Transverse colon (tissue), 4 donors: ENCODE data around the gene COL4A1. TPM values are rescaled to one million over a fixed set of nuclear protein-coding genes. Genes with fewer than 3 reads are reported as not detected.

ENCODE experiments used
- DNase-seq: peaks from one replicate; pipeline ENCODE4 v3.0.0-alpha.2; 2019
- H3K27ac ChIP-seq, 4 donors: fragments of 200-600 bp; sonication (generic); 2 replicates each; pipeline ENCODE4 v1.5.1; 2016 to 2018; ENCODE audit warnings: inconsistent platforms in 4 of 4
- H3K27me3 ChIP-seq: fragments of 200-600 bp; sonication (generic); 2 replicates; pipeline ENCODE4 v1.5.1; 2017; ENCODE audit warnings: inconsistent platforms
- H3K36me3 ChIP-seq, 4 donors: fragments of 200-600 bp; sonication (generic); 2 replicates each; pipeline ENCODE4 v1.5.1; 2017 to 2019; ENCODE audit warnings: inconsistent platforms in 4 of 4
- H3K4me1 ChIP-seq, 4 donors: fragments of 200-600 bp; sonication (generic); 2 replicates each; pipeline ENCODE4 v1.5.1; 2017 to 2020; ENCODE audit warnings: inconsistent platforms in 4 of 4
- H3K4me3 ChIP-seq, 4 donors: fragments of 200-600 bp; sonication (generic); 1 replicate in 1 of 4; 2 replicates in 3 of 4; pipeline versions ENCODE4 v1.5.1 to v1.6.1; 2017 to 2019; ENCODE audit warnings: inconsistent platforms in 4 of 4
- H3K9me3 ChIP-seq, 2 donors: fragments of 200-600 bp; sonication (generic); 2 replicates each; pipeline ENCODE4 v1.5.1; 2017 to 2019; ENCODE audit warnings: inconsistent platforms in 2 of 2
- EP300 ChIP-seq: sonication (generic); formaldehyde crosslinking; IDR thresholded peaks from one replicate; pipeline ENCODE4 v1.6.1; 2017; ENCODE audit warnings: antibody characterized with exemption, low read depth
- POLR2A ChIP-seq: fragments of 450-650 bp; IDR thresholded peaks from one replicate; pipeline ENCODE4 v1.6.1; 2016; ENCODE audit warnings: antibody characterized with exemption, mild to moderate bottlenecking, moderate library complexity
- POLR2AphosphoS5 ChIP-seq, 3 donors: sonication (generic); formaldehyde crosslinking; IDR thresholded peaks; one replicate each; pipeline ENCODE4 v1.6.1; 2016; ENCODE audit warnings: antibody characterized with exemption in 3 of 3
- WGBS, 2 donors: methylation state at CpG; one replicate each; pipeline ENCODE4 v1.1.5; 2018; ENCODE audit warnings: low coverage in 1 of 2; 5-methylcytosine and 5-hydroxymethylcytosine counted together
- in situ Hi-C, 4 donors: fragments of 200-750 bp; cut with MboI; loops; one replicate each; pipeline versions ENCODE4 v1.15.0 to v1.15.1; 2017; ENCODE audit warnings: low sequenced_read_pairs in 3 of 4, low pct_ligation_motif_present in 1 of 4, low pct_unique_long_range_greater_than_20kb in 1 of 4
- intact Hi-C: fragments of 100-400 bp; cut with DNase I; formaldehyde crosslinking; loops from one replicate; pipeline ENCODE4 v1.15.1; 2023; ENCODE audit warnings: low total_unique reads
- total RNA-seq, 4 donors: library from RNA; depleted of rRNA; stranded (reverse); fragments of >200 nt; gene quantifications; one replicate each; pipeline ENCODE4 v1.1.0, GENCODE V29; 2016
- TF ChIP-seq, protein P1 (sequence below), 5 experiments: fragments of 200-600 bp in 3 of 5; fragments of 450-650 bp in 2 of 5; sonication (generic) in 3 of 5; IDR thresholded peaks; 1 replicate in 2 of 5; 2 replicates in 3 of 5; pipeline ENCODE4 v1.5.1; 2016 to 2017; ENCODE audit warnings: antibody characterized with exemption in 5 of 5, inconsistent platforms in 3 of 5, mild to moderate bottlenecking in 2 of 5, moderate library complexity in 1 of 5

The COL4A1 gene
- total RNA-seq, 4 donors from 2014 or later, result 46.4 to 180 (median 99.2) TPM

GRCh38 chr13:110289661-110290060, 17.3 kb downstream of the COL4A1 start:
- TF ChIP-seq POLR2A, result no peak
- TF ChIP-seq, protein P1, sequence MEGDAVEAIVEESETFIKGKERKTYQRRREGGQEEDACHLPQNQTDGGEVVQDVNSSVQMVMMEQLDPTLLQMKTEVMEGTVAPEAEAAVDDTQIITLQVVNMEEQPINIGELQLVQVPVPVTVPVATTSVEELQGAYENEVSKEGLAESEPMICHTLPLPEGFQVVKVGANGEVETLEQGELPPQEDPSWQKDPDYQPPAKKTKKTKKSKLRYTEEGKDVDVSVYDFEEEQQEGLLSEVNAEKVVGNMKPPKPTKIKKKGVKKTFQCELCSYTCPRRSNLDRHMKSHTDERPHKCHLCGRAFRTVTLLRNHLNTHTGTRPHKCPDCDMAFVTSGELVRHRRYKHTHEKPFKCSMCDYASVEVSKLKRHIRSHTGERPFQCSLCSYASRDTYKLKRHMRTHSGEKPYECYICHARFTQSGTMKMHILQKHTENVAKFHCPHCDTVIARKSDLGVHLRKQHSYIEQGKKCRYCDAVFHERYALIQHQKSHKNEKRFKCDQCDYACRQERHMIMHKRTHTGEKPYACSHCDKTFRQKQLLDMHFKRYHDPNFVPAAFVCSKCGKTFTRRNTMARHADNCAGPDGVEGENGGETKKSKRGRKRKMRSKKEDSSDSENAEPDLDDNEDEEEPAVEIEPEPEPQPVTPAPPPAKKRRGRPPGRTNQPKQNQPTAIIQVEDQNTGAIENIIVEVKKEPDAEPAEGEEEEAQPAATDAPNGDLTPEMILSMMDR (IDR thresholded peaks at IDR 0.05), result peak in 1 of 5 experiments; percentile 10
- no peak overlapping the region for H3K4me3 ChIP-seq
- in situ Hi-C loops (no loop called here), intact Hi-C loops (no loop called here)
- H3K27ac ChIP-seq, result peak overlapping the region; percentile 65 to 72 (median 70)
- WGBS, 2 donors, result 86% methylated on average over 11 of the region's 11 CpGs; no CpG with 5 or more reads in 1 of the 2 donors
- no peaks in the 10 kb centered on the region for H3K36me3 ChIP-seq
- H3K27me3 ChIP-seq, result no peaks in the 10 kb centered on the region
- no peaks in the 10 kb centered on the region for H3K9me3 ChIP-seq
- H3K4me1 ChIP-seq, result peaks cover 4 to 33% (median 16%) of the 10 kb centered on the region in 4 donors
- DNase-seq, result no peak

DNA sequence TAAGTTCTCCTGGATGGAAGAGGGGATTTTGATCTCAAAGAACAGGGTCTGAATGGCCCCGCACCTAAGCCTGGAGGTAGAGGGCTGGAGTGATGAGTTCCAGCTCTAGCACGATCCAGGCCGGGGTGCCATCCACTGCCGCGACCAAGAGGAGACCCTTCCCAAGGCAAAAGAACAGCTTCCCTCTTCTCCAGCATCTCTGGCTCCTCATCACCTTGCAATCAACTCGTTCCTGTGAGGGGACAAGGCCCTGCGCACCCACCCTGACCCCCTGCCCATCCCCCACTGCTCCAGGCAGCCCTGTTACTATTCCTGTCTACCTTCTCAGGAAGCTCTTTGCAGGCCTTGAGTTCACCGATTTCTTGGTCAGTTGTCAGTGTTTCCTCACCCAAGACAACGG, 17.8 kb downstream of the COL4A1 start:
- H3K4me1 ChIP-seq, result peaks cover 7 to 34% (median 18%) of the 10 kb centered on the region in 4 donors
- no peaks in the 10 kb centered on the region for H3K36me3 ChIP-seq
- no peaks in the 10 kb centered on the region for H3K27me3 ChIP-seq
- in situ Hi-C loops, result no loop called here
- no peak for DNase-seq
- H3K4me3 ChIP-seq, result no peak overlapping the region
- intact Hi-C loops, result no loop called here
- H3K9me3 ChIP-seq, result no peaks in the 10 kb centered on the region
- H3K27ac ChIP-seq, result peak overlapping the region; percentile 65 to 72 (median 70)
- TF ChIP-seq, protein P1 (IDR thresholded peaks at IDR 0.05), result no peak
- TF ChIP-seq POLR2A, result no peak
- no peak for TF ChIP-seq EP300
- no peak for TF ChIP-seq POLR2AphosphoS5 (IDR thresholded peaks at IDR 0.05)
- 93% methylated on average over 9 of the region's 9 CpGs; no CpG with 5 or more reads in 1 of the 2 donors for WGBS, 2 donors

GRCh38 chr13:110286833-110287819, 19.8 kb downstream of the COL4A1 start:
- WGBS, 2 donors, result 57 to 65% methylated on average over 7 to 21 of the region's 21 CpGs
- intact Hi-C loops (no loop called here), in situ Hi-C loops (no loop called here)
- Histone ChIP-seq H3K27ac (peak overlapping the region; percentile 34 to 71 (median 54)), H3K27me3 (no peaks in the 10 kb centered on the region), H3K9me3 (no peaks in the 10 kb centered on the region), H3K4me3 (no peak overlapping the region), H3K36me3 (no peaks in the 10 kb centered on the region), H3K4me1 (peaks cover 7 to 37% (median 24%) of the 10 kb centered on the region in 4 donors)
- TF ChIP-seq POLR2AphosphoS5 (IDR thresholded peaks at IDR 0.05), result peak in 1 of 3 donors; percentile 13
- no peak for TF ChIP-seq EP300
- no peak for DNase-seq

DNA sequence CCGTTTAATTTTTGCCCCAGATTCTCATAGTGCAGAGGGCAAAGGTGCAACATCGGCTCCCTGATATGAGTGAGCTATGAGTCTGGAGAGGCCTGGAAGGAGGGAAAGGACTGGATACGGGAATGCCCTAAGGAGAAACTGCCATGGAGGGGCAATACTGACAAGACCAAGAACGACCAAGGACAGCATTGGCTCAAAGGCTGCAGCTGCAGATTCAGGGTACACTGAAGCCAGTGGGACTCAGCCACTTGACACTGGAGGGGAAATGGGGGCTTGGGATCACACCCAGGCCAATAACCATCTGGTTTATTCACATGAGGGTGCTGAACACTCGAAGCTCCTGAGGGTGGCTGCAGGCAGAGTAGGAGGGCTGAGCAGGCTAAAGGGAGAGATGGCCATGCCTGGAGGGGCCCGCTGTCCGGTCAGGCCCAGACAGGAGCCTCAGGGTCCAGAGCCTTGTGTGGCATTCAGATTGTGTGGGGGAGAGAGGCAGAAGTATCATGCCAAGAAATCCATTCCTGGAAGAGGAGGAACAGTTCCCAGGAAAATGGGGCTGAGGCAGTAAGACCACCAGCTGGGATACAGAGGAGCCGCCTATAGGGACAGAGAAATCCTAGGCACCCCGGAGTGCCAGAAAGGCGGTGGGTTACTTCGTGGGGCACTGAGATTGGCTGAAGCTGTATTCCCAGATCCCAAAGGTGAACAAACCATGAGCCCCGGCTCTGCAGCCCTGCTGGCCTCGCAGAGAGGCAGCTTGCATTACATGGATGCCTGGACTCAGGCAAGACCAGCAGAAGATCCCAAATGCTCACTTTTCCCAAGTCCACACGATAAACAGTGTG, 20.7 kb downstream of the COL4A1 start:
- no peak overlapping the region for H3K4me3 ChIP-seq
- DNase-seq, result no peak
- H3K27me3 ChIP-seq, result no peaks in the 10 kb centered on the region
- peaks cover 7 to 45% (median 24%) of the 10 kb centered on the region in 4 donors for H3K4me1 ChIP-seq
- intact Hi-C loops, result no loop called here
- WGBS, 2 donors, result 75 to 80% methylated on average over 1 to 14 of the region's 14 CpGs
- no peaks in the 10 kb centered on the region for H3K36me3 ChIP-seq
- no peaks in the 10 kb centered on the region for H3K9me3 ChIP-seq
- peak overlapping the region; percentile 34 to 71 (median 54) for H3K27ac ChIP-seq
- in situ Hi-C loops, result no loop called here
- TF ChIP-seq, protein P1 (IDR thresholded peaks at IDR 0.05), result no peak
- no peak for TF ChIP-seq POLR2AphosphoS5 (IDR thresholded peaks at IDR 0.05)
- TF ChIP-seq EP300, result no peak
- TF ChIP-seq POLR2A, result no peak
